ACHN (cell line): ENCODE measurements around the gene TRMT11.
"Not testable (repeated sequence)": the region's sequence is repeated elsewhere in the genome, so short reads cannot be mapped to it uniquely, and the experiment has no call there.

ENCODE experiments used
- DNase-seq: peaks from one replicate; pipeline ENCODE4 v3.0.0-alpha.2; 2015
- in situ Hi-C: cut with HindIII; loops from 2 replicates; pipeline ENCODE4 v1.10.0; 2017; ENCODE audit warnings: low sequenced_read_pairs, low pct_ligation_motif_present, low pct_unique_long_range_greater_than_20kb

The TRMT11 gene

DNA sequence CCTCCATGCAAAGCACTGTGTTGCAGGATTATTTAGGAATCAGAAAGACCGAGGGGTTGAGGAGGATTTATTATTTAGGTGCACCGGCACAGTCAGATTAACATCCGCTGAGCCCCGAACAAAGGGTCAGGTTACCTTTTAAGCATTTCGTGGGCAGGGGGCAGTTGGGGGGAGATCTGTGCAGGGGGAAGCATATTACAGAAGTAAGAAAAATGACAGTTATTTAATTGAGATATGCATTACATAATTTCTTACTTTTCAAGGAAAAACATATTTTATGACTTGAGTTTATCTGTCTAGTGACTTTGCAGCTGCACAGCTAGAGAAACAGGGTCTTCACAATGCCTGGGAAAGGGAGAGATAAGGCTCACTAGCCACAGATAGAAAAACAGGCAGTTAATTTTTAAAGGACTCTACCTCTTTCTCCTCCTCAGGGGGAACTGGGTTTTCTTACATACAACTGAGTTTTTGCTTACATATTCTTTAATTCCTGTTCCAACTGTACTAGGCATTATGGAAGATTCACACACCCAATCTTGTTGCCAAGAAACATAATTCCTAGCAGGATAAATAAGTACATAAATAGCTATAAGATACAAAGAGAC lies 31.5 kb upstream of the TRMT11 start:
- no peak for DNase-seq
- in situ Hi-C loops, result no loop called here

GRCh38 chr6:125955973-125956372 lies 30.4 kb upstream of the TRMT11 start:
- no peak for DNase-seq
- in situ Hi-C loops, result no loop called here

DNA sequence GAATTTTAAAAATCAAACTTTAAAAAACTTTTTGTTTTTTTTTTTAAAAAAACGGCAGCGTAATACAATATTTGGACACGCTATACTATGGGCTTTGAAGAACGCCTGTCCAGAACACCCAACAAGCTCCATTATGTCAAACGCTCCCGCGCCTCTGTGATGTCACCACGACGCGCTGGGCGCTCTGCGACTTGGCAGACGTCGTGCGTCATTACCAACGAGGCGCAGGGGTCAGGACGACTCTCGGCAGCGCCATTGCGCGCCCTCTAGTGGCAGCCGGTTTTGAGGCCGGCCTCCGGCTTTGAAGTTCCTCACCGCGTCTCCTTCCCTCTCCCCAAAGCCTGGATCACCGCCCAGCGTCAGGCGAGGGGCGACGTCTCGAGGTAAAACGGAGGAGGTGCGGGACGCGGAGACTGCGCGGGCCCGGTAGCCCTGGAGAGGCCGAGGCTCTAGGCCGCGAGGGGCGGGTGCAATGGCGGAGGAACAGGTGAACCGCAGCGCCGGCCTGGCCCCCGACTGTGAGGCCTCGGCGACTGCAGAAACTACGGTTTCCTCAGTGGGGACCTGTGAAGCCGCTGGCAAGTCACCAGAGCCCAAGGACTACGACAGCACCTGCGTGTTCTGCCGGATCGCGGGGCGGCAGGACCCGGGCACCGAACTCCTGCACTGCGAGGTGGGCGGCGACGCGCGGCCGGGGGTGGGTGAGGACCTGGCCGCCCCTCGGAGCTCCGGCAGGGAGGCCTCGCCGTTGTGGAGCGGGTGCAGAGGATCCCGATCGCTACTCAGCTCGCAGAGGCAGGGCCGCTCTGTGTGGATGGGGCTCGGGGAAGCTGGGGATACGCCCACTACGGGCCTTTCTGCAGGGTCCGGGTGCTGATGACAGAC lies 29.6 kb upstream of the TRMT11 start, which contains the start of gene HINT3:
HINT3 (plus strand) TSS at position 265 of the 885 bp plus-strand sequence; CDS start at position 473, 208 bp downstream.
- DNase-seq, result peak; percentile 95
- in situ Hi-C loops, result no loop called here

- no peak for DNase-seq
- in situ Hi-C loops, result no loop called here
These were observed 29.0 kb upstream of the TRMT11 start for GRCh38 chr6:125957391-125957693.

DNA sequence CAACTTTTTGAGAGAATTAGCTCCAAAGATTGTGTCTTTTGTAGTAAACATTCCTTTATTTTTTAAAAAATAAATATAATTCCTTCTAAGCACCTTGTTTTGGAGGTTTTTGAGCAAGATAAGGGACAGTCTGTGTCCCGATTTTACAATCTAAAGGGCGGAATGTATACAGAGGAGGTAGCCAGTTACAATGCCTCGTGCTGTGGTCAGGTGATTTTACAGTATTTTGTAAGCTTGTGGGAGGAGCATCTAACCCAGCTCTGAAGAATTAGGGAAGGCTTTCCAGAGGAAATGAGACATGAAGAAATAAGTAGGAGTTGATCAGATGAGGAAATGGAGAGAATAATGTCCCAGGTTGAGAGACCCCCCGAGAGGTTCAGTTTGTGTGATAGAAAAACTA lies 28.5 kb upstream of the TRMT11 start:
- no peak for DNase-seq
- in situ Hi-C loops, result no loop called here

GRCh38 chr6:125959041-125959440 lies 27.3 kb upstream of the TRMT11 start:
- no peak for DNase-seq
- in situ Hi-C loops, result no loop called here

GRCh38 chr6:125961117-125961516 lies 25.2 kb upstream of the TRMT11 start:
- DNase-seq, result no peak
- in situ Hi-C loops, result no loop called here

- no peak for DNase-seq
- in situ Hi-C loops, result no loop called here
These were observed 23.3 kb upstream of the TRMT11 start for GRCh38 chr6:125962900-125963497.

GRCh38 chr6:125963817-125964216 lies 22.5 kb upstream of the TRMT11 start:
- in situ Hi-C loops, result no loop called here
- no peak for DNase-seq

- no peak for DNase-seq
- in situ Hi-C loops, result no loop called here
These were observed 19.8 kb upstream of the TRMT11 start for GRCh38 chr6:125966569-125966968.

DNA sequence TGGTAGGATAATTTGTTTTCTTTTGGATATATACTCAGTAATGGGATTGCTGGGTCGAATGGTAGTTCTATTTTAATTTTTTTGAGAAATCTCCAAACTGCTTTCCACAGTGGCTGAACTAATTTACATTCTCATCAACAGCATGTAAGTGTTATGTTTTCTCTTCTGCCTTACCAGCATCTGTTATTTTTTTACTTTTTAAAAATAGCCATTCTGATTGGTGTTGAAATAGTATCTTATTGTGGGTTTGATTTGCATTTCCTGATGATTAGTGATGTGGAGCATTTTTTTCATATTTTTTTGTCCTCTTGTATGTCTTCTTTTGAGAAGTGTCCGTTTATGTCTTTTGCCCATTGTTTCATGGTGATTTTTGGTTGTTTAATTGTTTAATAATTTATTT lies 17.8 kb upstream of the TRMT11 start:
- no peak for DNase-seq
- in situ Hi-C loops, result no loop called here

DNA sequence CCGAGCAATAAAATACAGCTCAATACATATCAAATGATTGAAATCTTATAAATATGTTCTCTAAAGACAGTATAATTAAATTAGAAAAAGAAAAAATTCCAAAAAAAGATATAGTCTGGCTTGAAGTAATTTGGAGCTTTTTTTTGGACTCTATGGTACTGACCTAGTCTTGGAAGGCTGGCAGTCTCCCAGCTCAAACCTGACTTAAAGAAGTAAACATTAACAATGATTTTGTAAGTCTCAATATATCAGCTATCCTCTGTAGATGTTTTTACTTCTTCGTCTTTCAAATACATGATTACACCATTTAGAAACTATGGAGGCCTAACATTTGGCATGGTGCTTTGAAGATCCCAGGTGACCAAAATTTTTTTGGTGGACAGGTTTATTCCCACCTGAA lies 15.6 kb upstream of the TRMT11 start:
- in situ Hi-C loops, result no loop called here
- no peak for DNase-seq

DNA sequence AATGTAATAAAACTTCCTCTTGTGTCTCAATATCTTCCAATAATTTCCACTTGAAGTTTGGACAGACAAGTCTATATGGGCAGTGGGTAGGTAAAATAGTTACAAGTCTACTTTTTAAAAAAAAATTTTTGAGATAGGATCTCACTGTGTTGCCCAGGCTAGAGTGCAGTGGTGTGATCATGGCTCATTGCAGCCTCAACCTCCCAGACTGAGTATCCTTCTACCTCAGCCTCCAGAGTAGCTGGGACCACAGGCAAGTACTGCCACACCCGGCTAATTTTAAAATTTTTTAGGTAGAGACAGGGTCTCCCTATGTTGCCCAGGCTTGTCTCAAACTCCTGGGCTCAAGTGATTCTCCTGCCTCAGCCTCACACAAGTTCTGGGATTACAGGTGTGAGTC lies 13.9 kb upstream of the TRMT11 start:
- in situ Hi-C loops, DNase-seq: not testable (repeated sequence)

DNA sequence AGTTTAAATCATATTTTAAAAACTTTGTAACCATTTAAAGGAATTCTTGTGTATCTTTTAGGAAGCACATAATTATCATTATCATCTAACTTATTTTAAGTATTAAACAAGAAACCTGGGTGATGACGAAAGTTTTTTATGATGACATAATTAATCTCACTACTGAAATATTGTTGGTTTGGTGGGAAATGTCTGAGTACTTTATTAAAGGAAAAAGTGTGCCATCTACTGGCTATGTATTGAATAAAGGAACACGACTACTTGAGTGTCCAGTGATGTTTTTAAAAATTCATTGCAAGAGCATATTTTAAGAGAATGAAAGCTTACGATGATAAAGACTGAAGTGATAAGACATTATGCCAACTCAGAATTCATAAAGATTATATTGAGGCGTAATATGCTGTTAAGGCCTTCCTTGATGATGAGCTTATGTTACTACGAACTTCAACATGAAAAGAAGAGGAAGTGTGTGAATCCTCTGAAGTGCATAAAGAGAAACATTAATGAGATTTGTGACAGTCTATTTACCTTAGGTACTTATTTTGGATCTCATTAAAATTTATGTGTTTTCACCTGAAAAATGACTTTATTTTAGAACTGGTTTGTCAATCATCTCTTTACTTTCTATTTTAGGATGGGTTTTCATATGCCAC lies 12.0 kb upstream of the TRMT11 start:
- in situ Hi-C loops, result no loop called here
- DNase-seq, result peak; percentile 61

DNA sequence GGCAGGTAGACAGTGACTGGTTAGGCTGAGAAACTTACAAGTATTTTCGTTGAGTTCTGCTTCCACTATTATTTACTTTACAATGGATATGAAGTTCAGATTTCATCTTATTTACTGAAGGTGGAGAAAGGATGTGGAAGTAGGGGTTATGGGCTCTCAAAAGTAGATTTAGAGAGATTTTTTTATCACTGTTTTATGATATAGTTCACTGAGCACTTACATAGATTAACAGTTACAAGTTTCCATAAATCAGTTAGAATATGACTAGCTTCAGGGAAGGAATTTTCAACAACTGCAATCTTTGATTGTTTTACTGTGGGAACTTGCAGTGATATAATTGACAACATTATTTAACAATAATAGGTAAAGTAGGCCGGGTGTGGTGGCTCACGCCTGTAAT lies 7.2 kb upstream of the TRMT11 start:
- in situ Hi-C loops, result no loop called here
- no peak for DNase-seq

GRCh38 chr6:125981571-125982185 lies 4.7 kb upstream of the TRMT11 start:
- DNase-seq, result no peak
- in situ Hi-C loops, result no loop called here

DNA sequence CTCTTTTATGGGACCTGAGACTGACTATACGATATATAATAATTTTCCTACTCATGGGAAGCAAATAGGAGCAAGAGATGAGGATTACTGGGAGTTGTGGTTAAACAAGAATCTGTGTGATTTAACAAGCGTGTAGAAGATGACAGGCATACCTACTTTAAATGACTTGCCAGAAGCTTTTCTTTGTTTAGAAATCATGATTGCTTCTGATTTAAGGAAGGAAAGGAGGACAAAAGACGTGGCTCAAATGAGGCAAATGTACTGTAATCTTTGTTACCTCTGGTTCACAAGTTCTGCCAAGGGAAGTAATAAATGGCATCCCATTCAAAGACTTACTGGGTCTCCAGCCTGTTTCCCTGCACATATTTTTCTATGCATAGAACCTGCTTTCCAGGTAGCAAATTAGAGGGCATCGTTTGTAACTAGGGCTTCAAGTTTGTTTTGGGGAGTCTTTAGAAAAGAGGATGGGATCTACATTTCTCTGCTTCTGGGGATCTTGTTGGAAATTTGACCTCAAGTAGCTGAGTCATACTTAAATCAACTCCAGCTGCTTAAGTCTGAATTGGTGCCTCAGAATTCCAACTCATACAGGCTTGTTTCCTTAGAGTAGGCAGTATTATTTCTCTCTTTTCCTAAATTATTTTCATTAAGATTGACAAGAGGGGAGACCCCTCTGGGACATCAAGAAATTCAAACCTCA lies 2.9 kb upstream of the TRMT11 start:
- peak; percentile 40 for DNase-seq
- in situ Hi-C loops, result no loop called here

- in situ Hi-C loops, result no loop called here
- no peak for DNase-seq
These were observed 2.0 kb upstream of the TRMT11 start for GRCh38 chr6:125984311-125984710.
